Mesendoderm (in vitro differentiated cells): Measurements from ENCODE around the gene TMIE.

Experiments used
- DNase-seq: peaks from one replicate; pipeline ENCODE4 v3.0.0; 2013
- H2AK5ac ChIP-seq: 2 replicates; pipeline ENCODE4 v1.6.1; 2013; ENCODE audit warnings: low read length, inconsistent platforms
- H2BK120ac ChIP-seq: 2 replicates; pipeline ENCODE4 v1.6.1; 2013; ENCODE audit warnings: low read depth, mild to moderate bottlenecking, low read length, moderate library complexity, mixed read lengths
- H2BK15ac ChIP-seq: replicated peaks from 2 replicates; pipeline ENCODE4 v1.6.1; 2013; ENCODE audit warnings: low read depth, mild to moderate bottlenecking, moderate library complexity
- H2BK5ac ChIP-seq: 2 replicates; pipeline ENCODE4 v1.6.1; 2013; ENCODE audit warnings: low read length, inconsistent platforms
- H3K18ac ChIP-seq: 2 replicates; pipeline ENCODE4 v1.6.1; 2013; ENCODE audit warnings: mild to moderate bottlenecking, low read length, mixed read lengths
- H3K23ac ChIP-seq: one replicate; pipeline ENCODE4 v1.6.1; 2013; ENCODE audit warnings: low read length
- H3K27ac ChIP-seq: 2 replicates; pipeline ENCODE4 v1.5.1; 2013; ENCODE audit warnings: low read depth, mild to moderate bottlenecking, inconsistent platforms, low read length, moderate library complexity
- H3K27me3 ChIP-seq: 2 replicates; pipeline ENCODE4 v1.6.1; 2013; ENCODE audit warnings: low read length, control low read depth, mild to moderate bottlenecking, inconsistent platforms; ENCODE audit not compliant: insufficient read depth, poor library complexity
- H3K36me3 ChIP-seq: 2 replicates; pipeline ENCODE4 v1.6.1; 2013; ENCODE audit warnings: low read length, inconsistent platforms; ENCODE audit not compliant: control insufficient read depth, insufficient read depth
- H3K4ac ChIP-seq: one replicate; pipeline ENCODE4 v1.6.1; 2013; ENCODE audit warnings: low read depth, mild to moderate bottlenecking, low read length, moderate library complexity
- H3K4me1 ChIP-seq: 2 replicates; pipeline ENCODE4 v1.6.1; 2013; ENCODE audit warnings: low read depth, low read length, inconsistent platforms; ENCODE audit not compliant: control insufficient read depth
- H3K4me2 ChIP-seq: 2 replicates; pipeline ENCODE4 v1.6.1; 2013; ENCODE audit warnings: low read length
- H3K4me3 ChIP-seq: 2 replicates; pipeline ENCODE4 v1.5.1; 2013; ENCODE audit warnings: mild to moderate bottlenecking, low read length
- H3K56ac ChIP-seq: one replicate; pipeline ENCODE4 v1.6.1; 2013; ENCODE audit warnings: low read length
- H3K79me1 ChIP-seq: 2 replicates; pipeline ENCODE4 v1.6.1; 2013; ENCODE audit warnings: low read length, inconsistent platforms
- H3K79me2 ChIP-seq: 2 replicates; pipeline ENCODE4 v1.6.1; 2013; ENCODE audit warnings: mild to moderate bottlenecking, low read length; ENCODE audit not compliant: control insufficient read depth, insufficient read depth
- H3K9ac ChIP-seq: 2 replicates; pipeline ENCODE4 v1.6.1; 2013; ENCODE audit warnings: low read length, inconsistent platforms
- H4K5ac ChIP-seq: one replicate; pipeline ENCODE4 v1.6.1; 2013; ENCODE audit warnings: low read length
- H4K8ac ChIP-seq: one replicate; pipeline ENCODE4 v1.6.1; 2013; ENCODE audit warnings: low read depth, mild to moderate bottlenecking, control low read depth, low read length, moderate library complexity
- WGBS: extraction: QIAGEN DNeasy Blood & Tissue Kit; methylation state at CpG from one replicate; pipeline ENCODE4 v1.1.7; 2013; ENCODE audit warnings: low lambda C conversion rate, missing lambda C conversion rate; ENCODE audit not compliant: insufficient coverage; ENCODE audit errors: extremely low coverage; 5-methylcytosine and 5-hydroxymethylcytosine counted together

The TMIE gene

DNA sequence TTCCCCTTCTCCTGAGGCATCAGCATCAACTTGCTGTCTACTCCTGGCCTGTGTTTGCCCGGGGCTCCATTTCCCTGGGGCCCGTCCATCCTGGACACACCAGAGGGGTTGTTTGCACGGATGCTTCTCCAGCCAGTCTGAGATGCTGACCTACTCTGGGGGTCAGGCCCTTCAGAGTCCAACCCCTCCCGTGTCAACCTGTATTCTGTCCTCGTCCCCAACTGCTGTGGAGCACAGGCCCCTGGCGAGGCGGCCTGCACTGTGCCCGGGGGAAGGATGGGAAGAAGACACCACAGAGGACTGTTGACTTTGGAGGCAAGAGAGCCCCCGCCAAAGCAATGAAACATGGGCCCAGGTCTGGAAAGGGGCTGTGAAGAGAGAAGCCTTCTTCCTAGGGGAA, 33.5 kb upstream of the TMIE start:
- no peak overlapping the region for H3K4ac ChIP-seq
- H2BK120ac ChIP-seq, result no peak overlapping the region
- H3K27ac ChIP-seq, result no peak overlapping the region
- H3K27me3 ChIP-seq, result no peaks in the 10 kb centered on the region
- DNase-seq, result no peak
- H4K5ac ChIP-seq, result no peak overlapping the region
- H3K23ac ChIP-seq, result no peak overlapping the region
- H3K4me3 ChIP-seq, result no peak overlapping the region
- H3K4me2 ChIP-seq, result no peak overlapping the region
- H3K79me2 ChIP-seq, result no peaks in the 10 kb centered on the region
- H3K9ac ChIP-seq, result no peak overlapping the region
- H2AK5ac ChIP-seq, result no peak overlapping the region
- no peaks in the 10 kb centered on the region for H3K36me3 ChIP-seq
- H2BK5ac ChIP-seq, result no peak overlapping the region
- H3K18ac ChIP-seq, result no peak overlapping the region
- no peak overlapping the region for H2BK15ac ChIP-seq
- no peak overlapping the region for H3K56ac ChIP-seq
- no CpG with 5 or more reads among the region's 9 CpGs for WGBS
- H3K4me1 ChIP-seq, result no peaks in the 10 kb centered on the region
- no peak overlapping the region for H4K8ac ChIP-seq
- no peaks in the 10 kb centered on the region for H3K79me1 ChIP-seq

DNA sequence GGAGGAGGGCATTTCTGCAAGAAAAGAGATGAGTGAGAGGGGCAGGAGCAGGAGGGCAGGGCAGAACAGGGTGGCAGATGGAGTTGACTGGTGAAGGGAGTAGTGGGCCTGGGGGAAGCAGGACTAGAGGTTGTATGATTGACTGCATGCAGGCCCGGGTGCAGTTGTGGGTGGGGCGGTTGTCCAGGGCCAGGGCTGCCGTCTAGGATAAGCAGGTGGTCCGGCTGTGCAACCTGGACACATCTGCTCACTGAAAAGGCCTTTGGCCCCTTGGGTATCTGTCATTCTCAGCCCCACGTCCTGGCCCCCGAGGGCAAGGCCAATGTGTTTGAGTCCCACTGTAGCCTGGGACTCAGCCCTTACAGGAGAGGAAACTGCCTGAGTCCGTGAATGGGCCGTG, 33.1 kb upstream of the TMIE start:
- H4K8ac ChIP-seq, result no peak overlapping the region
- H2AK5ac ChIP-seq, result no peak overlapping the region
- H3K4ac ChIP-seq, result no peak overlapping the region
- no CpG with 5 or more reads among the region's 8 CpGs for WGBS
- no peak overlapping the region for H2BK5ac ChIP-seq
- H3K36me3 ChIP-seq, result no peaks in the 10 kb centered on the region
- no peak overlapping the region for H3K4me3 ChIP-seq
- H3K18ac ChIP-seq, result no peak overlapping the region
- H3K9ac ChIP-seq, result no peak overlapping the region
- H4K5ac ChIP-seq, result no peak overlapping the region
- no peak overlapping the region for H3K27ac ChIP-seq
- no peak overlapping the region for H3K23ac ChIP-seq
- no peak overlapping the region for H3K4me2 ChIP-seq
- no peak overlapping the region for H2BK120ac ChIP-seq
- no peaks in the 10 kb centered on the region for H3K79me2 ChIP-seq
- no peak overlapping the region for H2BK15ac ChIP-seq
- no peak for DNase-seq
- no peaks in the 10 kb centered on the region for H3K4me1 ChIP-seq
- no peaks in the 10 kb centered on the region for H3K79me1 ChIP-seq
- no peak overlapping the region for H3K56ac ChIP-seq
- H3K27me3 ChIP-seq, result no peaks in the 10 kb centered on the region

DNA sequence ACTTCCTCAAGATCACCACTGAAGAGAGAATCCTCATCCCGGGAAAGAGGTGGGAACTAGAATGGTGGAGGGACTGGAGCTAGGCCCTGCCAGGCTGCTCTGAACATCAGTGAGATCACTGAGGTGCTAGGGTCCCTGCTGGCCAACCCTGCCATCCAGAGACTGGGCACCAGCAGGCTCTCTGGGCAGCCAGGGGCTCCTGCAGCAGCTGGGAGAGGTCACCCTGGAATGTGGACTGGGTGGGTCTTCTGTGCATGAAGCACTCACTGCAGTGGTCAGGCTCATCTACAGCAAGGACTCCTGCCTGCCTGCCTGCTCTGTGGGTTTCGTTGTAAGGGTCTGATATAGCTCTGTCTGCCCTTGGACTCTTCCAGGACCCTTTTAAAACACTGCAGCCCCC, 32.6 kb upstream of the TMIE start:
- Histone ChIP-seq H4K5ac (no peak overlapping the region), H3K4ac (no peak overlapping the region), H3K56ac (no peak overlapping the region), H3K18ac (no peak overlapping the region), H2BK15ac (no peak overlapping the region), H2AK5ac (no peak overlapping the region), H3K4me3 (no peak overlapping the region), H3K27ac (no peak overlapping the region), H3K36me3 (no peaks in the 10 kb centered on the region), H3K23ac (no peak overlapping the region), H2BK120ac (no peak overlapping the region), H3K9ac (no peak overlapping the region), H4K8ac (no peak overlapping the region), H3K27me3 (no peaks in the 10 kb centered on the region), H3K79me1 (no peaks in the 10 kb centered on the region), H3K4me2 (no peak overlapping the region), H3K4me1 (no peaks in the 10 kb centered on the region), H2BK5ac (no peak overlapping the region), H3K79me2 (no peaks in the 10 kb centered on the region)
- no CpG with 5 or more reads among the region's 2 CpGs for WGBS
- DNase-seq, result no peak

- no peak overlapping the region for H3K23ac ChIP-seq
- no peak overlapping the region for H3K4me2 ChIP-seq
- H3K4ac ChIP-seq, result no peak overlapping the region
- H3K79me2 ChIP-seq, result no peaks in the 10 kb centered on the region
- no peak overlapping the region for H2BK5ac ChIP-seq
- H3K4me3 ChIP-seq, result no peak overlapping the region
- H3K27me3 ChIP-seq, result no peaks in the 10 kb centered on the region
- H2BK15ac ChIP-seq, result no peak overlapping the region
- no peaks in the 10 kb centered on the region for H3K36me3 ChIP-seq
- no peak overlapping the region for H4K8ac ChIP-seq
- WGBS, result no CpG with 5 or more reads among the region's 9 CpGs
- DNase-seq, result no peak
- H3K4me1 ChIP-seq, result no peaks in the 10 kb centered on the region
- H3K56ac ChIP-seq, result no peak overlapping the region
- H2AK5ac ChIP-seq, result no peak overlapping the region
- no peaks in the 10 kb centered on the region for H3K79me1 ChIP-seq
- no peak overlapping the region for H4K5ac ChIP-seq
- H3K18ac ChIP-seq, result no peak overlapping the region
- no peak overlapping the region for H3K27ac ChIP-seq
- H2BK120ac ChIP-seq, result no peak overlapping the region
- no peak overlapping the region for H3K9ac ChIP-seq
Measured at GRCh38 chr3:46669191-46669999, 31.8 kb upstream of the TMIE start.

DNA sequence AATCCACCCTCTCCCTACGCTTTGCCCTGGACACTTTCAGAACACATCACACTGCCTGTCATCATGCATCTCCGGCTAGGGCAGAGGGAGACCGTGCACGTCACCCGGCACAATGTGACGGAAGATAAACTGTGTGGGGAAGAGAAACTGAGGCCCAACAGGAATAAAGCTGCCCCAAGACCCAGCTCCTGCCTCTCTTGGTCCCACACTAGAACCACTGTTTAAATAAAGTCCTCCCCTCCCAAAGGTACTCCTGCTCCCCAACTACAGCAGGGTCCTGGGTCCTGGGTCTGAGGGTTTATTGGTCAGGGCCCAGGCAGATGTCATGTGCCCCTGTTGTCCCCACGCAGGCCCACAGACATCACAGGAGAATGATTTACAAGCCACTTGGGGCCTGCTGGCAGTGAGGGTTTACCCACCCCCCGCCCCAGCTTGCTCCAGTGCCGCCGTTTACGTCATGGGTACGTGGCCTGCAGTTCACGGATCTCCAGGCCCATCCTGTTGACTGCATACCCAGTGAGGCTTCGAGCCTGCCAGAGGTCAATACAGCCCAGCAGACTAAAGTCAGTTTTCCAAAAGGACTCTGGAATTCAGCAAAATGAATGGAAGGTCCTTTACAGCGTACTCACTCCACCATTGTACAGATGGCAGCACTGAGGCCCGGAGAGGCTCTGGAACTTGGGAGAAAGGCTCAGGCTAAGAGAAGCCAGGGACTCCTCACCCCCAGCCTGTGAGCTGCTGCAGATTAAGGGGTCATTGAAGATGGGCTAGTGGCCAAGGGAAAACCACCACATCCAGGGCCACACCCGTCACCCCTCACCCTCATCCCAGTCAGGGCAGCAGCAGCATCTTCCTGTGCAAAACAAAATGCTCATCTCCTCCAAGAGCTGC, 30.9 kb upstream of the TMIE start:
- H3K27me3 ChIP-seq, result no peaks in the 10 kb centered on the region
- no peak overlapping the region for H3K9ac ChIP-seq
- no peak overlapping the region for H3K23ac ChIP-seq
- H4K8ac ChIP-seq, result no peak overlapping the region
- no peaks in the 10 kb centered on the region for H3K79me2 ChIP-seq
- H3K56ac ChIP-seq, result no peak overlapping the region
- H3K4ac ChIP-seq, result no peak overlapping the region
- WGBS, result no CpG with 5 or more reads among the region's 17 CpGs
- H3K4me2 ChIP-seq, result no peak overlapping the region
- H3K4me1 ChIP-seq, result no peaks in the 10 kb centered on the region
- no peaks in the 10 kb centered on the region for H3K36me3 ChIP-seq
- no peak overlapping the region for H3K4me3 ChIP-seq
- no peak overlapping the region for H4K5ac ChIP-seq
- DNase-seq, result no peak
- no peak overlapping the region for H2BK15ac ChIP-seq
- no peak overlapping the region for H2BK5ac ChIP-seq
- H3K18ac ChIP-seq, result no peak overlapping the region
- no peak overlapping the region for H2AK5ac ChIP-seq
- no peak overlapping the region for H2BK120ac ChIP-seq
- H3K79me1 ChIP-seq, result no peaks in the 10 kb centered on the region
- H3K27ac ChIP-seq, result no peak overlapping the region
